ENCODE results near the gene PTH1R.

DNA sequence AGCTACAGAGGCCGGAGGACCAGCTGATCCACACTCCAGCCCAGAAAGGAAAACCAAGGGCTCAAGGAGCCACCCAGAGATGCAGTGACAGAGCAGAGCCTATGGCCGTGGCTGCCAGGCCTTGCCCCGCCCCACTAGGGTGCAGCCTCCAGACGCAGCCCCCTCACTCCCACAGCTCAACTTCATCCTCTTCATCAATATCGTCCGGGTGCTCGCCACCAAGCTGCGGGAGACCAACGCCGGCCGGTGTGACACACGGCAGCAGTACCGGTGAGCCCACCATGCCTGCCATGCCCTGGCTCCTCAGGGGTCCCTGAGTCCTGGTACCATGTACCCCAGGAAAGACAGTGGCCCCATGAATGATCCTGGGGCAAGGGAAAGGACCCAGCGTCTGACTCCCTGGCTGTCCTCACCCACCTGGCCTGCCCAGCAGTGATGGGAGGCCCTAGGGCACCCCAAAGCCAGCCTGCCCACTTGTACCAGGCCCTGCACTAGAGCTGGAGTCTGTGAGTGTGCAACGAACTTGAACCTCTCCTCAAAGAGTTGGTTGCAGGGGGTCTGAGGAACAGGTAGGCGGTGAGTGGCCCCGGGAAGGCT lies 24.2 kb downstream of the PTH1R start:
- no peak for TF ChIP-seq POLR2A (IDR thresholded peaks at IDR 0.05)
- TF ChIP-seq, protein P1, sequence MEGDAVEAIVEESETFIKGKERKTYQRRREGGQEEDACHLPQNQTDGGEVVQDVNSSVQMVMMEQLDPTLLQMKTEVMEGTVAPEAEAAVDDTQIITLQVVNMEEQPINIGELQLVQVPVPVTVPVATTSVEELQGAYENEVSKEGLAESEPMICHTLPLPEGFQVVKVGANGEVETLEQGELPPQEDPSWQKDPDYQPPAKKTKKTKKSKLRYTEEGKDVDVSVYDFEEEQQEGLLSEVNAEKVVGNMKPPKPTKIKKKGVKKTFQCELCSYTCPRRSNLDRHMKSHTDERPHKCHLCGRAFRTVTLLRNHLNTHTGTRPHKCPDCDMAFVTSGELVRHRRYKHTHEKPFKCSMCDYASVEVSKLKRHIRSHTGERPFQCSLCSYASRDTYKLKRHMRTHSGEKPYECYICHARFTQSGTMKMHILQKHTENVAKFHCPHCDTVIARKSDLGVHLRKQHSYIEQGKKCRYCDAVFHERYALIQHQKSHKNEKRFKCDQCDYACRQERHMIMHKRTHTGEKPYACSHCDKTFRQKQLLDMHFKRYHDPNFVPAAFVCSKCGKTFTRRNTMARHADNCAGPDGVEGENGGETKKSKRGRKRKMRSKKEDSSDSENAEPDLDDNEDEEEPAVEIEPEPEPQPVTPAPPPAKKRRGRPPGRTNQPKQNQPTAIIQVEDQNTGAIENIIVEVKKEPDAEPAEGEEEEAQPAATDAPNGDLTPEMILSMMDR (IDR thresholded peaks at IDR 0.05): no peak

Measured in heart left ventricle (tissue), 13 donors.